ENCODE measurements around the gene MPP3.
"Not testable (repeated sequence)": the region's sequence is repeated elsewhere in the genome, so short reads cannot be mapped to it uniquely, and the experiment has no call there.

MPP3 gene

GRCh38 chr17:43860927-43861622 is 28.1 kb upstream of the MPP3 start:
- DNase-seq (ENCODE audit: low spot score), result no peak

GRCh38 chr17:43860077-43860725 is 27.3 kb upstream of the MPP3 start:
- peak; percentile 18 for DNase-seq (ENCODE audit: low spot score)

- no peak for DNase-seq (ENCODE audit: low spot score)
Measured at GRCh38 chr17:43857957-43858600, 25.1 kb upstream of the MPP3 start.

GRCh38 chr17:43857141-43857540 is 24.2 kb upstream of the MPP3 start:
- no peak for DNase-seq (ENCODE audit: low spot score)

- no peak for DNase-seq (ENCODE audit: low spot score)
Measured at GRCh38 chr17:43856141-43856540, 23.2 kb upstream of the MPP3 start.

GRCh38 chr17:43855061-43855460 is 22.1 kb upstream of the MPP3 start:
- no peak for DNase-seq (ENCODE audit: low spot score)

GRCh38 chr17:43854498-43854897 is 21.6 kb upstream of the MPP3 start:
- DNase-seq (ENCODE audit: low spot score), result no peak

GRCh38 chr17:43853546-43853945 is 20.6 kb upstream of the MPP3 start:
- DNase-seq (ENCODE audit: low spot score), result no peak

- no peak for DNase-seq (ENCODE audit: low spot score)
Measured at GRCh38 chr17:43852571-43852970, 19.6 kb upstream of the MPP3 start.

GRCh38 chr17:43849116-43849515 is 16.2 kb upstream of the MPP3 start:
- no peak for DNase-seq (ENCODE audit: low spot score)

- DNase-seq (ENCODE audit: low spot score), result no peak
Measured at GRCh38 chr17:43848601-43849000, 15.7 kb upstream of the MPP3 start.

GRCh38 chr17:43846963-43847371 is 14.0 kb upstream of the MPP3 start, which contains the start of gene CD300LG:
Gene CD300LG, plus strand, starts transcription at chr17:43847176. Its CDS starts 41 bp downstream, at chr17:43847217.
- DNase-seq (ENCODE audit: low spot score), result no peak

- peak; percentile 65 for DNase-seq (ENCODE audit: low spot score)
Measured at GRCh38 chr17:43846221-43846712, 13.3 kb upstream of the MPP3 start.

- DNase-seq (ENCODE audit: low spot score), result no peak
Measured at GRCh38 chr17:43845766-43846165, 12.8 kb upstream of the MPP3 start.

GRCh38 chr17:43844241-43844640 is 11.3 kb upstream of the MPP3 start:
- DNase-seq (ENCODE audit: low spot score), result no peak

- no peak for DNase-seq (ENCODE audit: low spot score)
Measured at GRCh38 chr17:43842975-43843325, 10.0 kb upstream of the MPP3 start.

GRCh38 chr17:43842091-43842974 is 9.4 kb upstream of the MPP3 start:
- DNase-seq (ENCODE audit: low spot score), result not testable (repeated sequence)

GRCh38 chr17:43841282-43841681 is 8.3 kb upstream of the MPP3 start:
- no peak for DNase-seq (ENCODE audit: low spot score)

GRCh38 chr17:43840814-43841213 is 7.9 kb upstream of the MPP3 start:
- DNase-seq (ENCODE audit: low spot score), result peak; percentile 30

GRCh38 chr17:43839670-43840108 is 6.7 kb upstream of the MPP3 start:
- no peak for DNase-seq (ENCODE audit: low spot score)

- no peak for DNase-seq (ENCODE audit: low spot score)
Measured at GRCh38 chr17:43834106-43834505, 1.2 kb upstream of the MPP3 start.

Measured in RKO (cell line).